Stimulated activated CD8-positive, alpha-beta memory T cell treated with anti-CD3 and anti-CD28 coated beads, Interleukin-12 subunit alpha, Interleukin-12 subunit beta, amount 100 ng/mL, for 24 hours (primary cell): ENCODE measurements around the gene ITSN2.

Source experiments
- DNase-seq: peaks from one replicate; pipeline ENCODE4 v3.0.0-alpha.2; 2020; ENCODE audit errors: extremely low read depth

The ITSN2 gene

GRCh38 chr2:24181849-24182248 lies 178.5 kb downstream of the ITSN2 start:
- no peak for DNase-seq

- DNase-seq: no peak
These were observed 180.7 kb downstream of the ITSN2 start for GRCh38 chr2:24179683-24180082.

- no peak for DNase-seq
These were observed 184.0 kb downstream of the ITSN2 start for GRCh38 chr2:24176326-24176725.

- no peak for DNase-seq
These were observed 184.6 kb downstream of the ITSN2 start for GRCh38 chr2:24175631-24176187.

GRCh38 chr2:24174851-24175277 lies 185.5 kb downstream of the ITSN2 start, which contains the start of gene FAM228A:
TSS of gene FAM228A (plus strand) at chr2:24175053. CDS start at chr2:24175481, 428 bp downstream.
- no peak for DNase-seq

- no peak for DNase-seq
These were observed 191.3 kb downstream of the ITSN2 start for GRCh38 chr2:24169023-24169422.

GRCh38 chr2:24164416-24164973 lies 195.8 kb downstream of the ITSN2 start:
- DNase-seq: no peak

GRCh38 chr2:24163601-24164000 lies 196.7 kb downstream of the ITSN2 start:
- no peak for DNase-seq

- DNase-seq: no peak
These were observed 197.2 kb downstream of the ITSN2 start for GRCh38 chr2:24163186-24163585.

GRCh38 chr2:24162494-24162893 lies 197.8 kb downstream of the ITSN2 start:
- DNase-seq: no peak

GRCh38 chr2:24160761-24161160 lies 199.6 kb downstream of the ITSN2 start:
- DNase-seq: no peak

- no peak for DNase-seq
These were observed 200.6 kb downstream of the ITSN2 start for GRCh38 chr2:24159708-24160107.

GRCh38 chr2:24158131-24158530 lies 202.2 kb downstream of the ITSN2 start:
- no peak for DNase-seq

- DNase-seq: no peak
These were observed 206.9 kb downstream of the ITSN2 start for GRCh38 chr2:24153478-24153877.
